Ovary (tissue), 9 donors: Measurements from ENCODE around the gene OR10A3. TPM values are rescaled to one million over a fixed set of nuclear protein-coding genes. Genes with fewer than 3 reads are reported as not detected.

Experiments
- DNase-seq, 5 donors: peaks; one replicate each; pipeline ENCODE4 v3.0.0-alpha.2; 2019 to 2020
- H3K27ac ChIP-seq, 2 donors: fragments of 200-600 bp; one replicate each; pipeline versions ENCODE4 v1.5.1 to v1.8.0; 2019 to 2022
- H3K27me3 ChIP-seq: fragments of 200-600 bp; one replicate; pipeline ENCODE4 v1.8.0; 2022
- H3K36me3 ChIP-seq: fragments of 200-600 bp; sonication (generic); one replicate; pipeline ENCODE4 v1.5.1; 2019
- H3K4me1 ChIP-seq: one replicate; pipeline ENCODE4 v1.8.1; 2013; ENCODE audit warnings: mild to moderate bottlenecking, moderate library complexity; ENCODE audit not compliant: insufficient read depth
- H3K4me3 ChIP-seq: fragments of 200-600 bp; sonication (generic); one replicate; pipeline ENCODE4 v1.5.1; 2017
- H3K9me3 ChIP-seq, 2 donors: fragments of 200-600 bp in 1 of 2; sonication (generic) in 1 of 2; one replicate each; pipeline versions ENCODE4 v1.5.1 to v1.8.1; 2013 to 2019; ENCODE audit warnings: mild to moderate bottlenecking in 1 of 2, moderate library complexity in 1 of 2
- CTCF ChIP-seq, 3 donors: fragments of 450-650 bp in 2 of 3; fragments of 200-600 bp in 1 of 3; IDR thresholded peaks; one replicate each; pipeline versions ENCODE4 v1.5.1 to v1.8.0; 2016 to 2022; ENCODE audit warnings: antibody characterized with exemption in 3 of 3, mild to moderate bottlenecking in 1 of 3
- EP300 ChIP-seq: sonication (generic); formaldehyde crosslinking; IDR thresholded peaks from one replicate; pipeline ENCODE4 v1.6.1; 2017; ENCODE audit warnings: antibody characterized with exemption
- POLR2A ChIP-seq: fragments of 450-650 bp; IDR thresholded peaks from one replicate; pipeline ENCODE4 v1.6.1; 2017; ENCODE audit warnings: antibody characterized with exemption, mild to moderate bottlenecking, moderate library complexity
- WGBS, 3 donors: extraction: QIAGEN DNeasy Blood & Tissue Kit in 1 of 3; methylation state at CpG; one replicate each; pipeline versions ENCODE4 v1.1.5 to v1.1.7; 2013 to 2017; 5-methylcytosine and 5-hydroxymethylcytosine counted together
- intact Hi-C, 4 donors: fragments of 100-400 bp; cut with DNase I; formaldehyde crosslinking; loops; one replicate each; pipeline versions ENCODE4 v1.11.0 to v1.15.1; 2022 to 2023
- polyA plus RNA-seq, 2 donors: library from polyadenylated mRNA; stranded (reverse); fragments of 200-250 nt in 1 of 2; fragments of 350-450 nt in 1 of 2; fragmentation: Illumina TruSeq in 1 of 2; extraction: RNeasy Lipid Tissue Mini Kit (QIAGEN cat#74804) in 1 of 2; gene quantifications; one replicate each; pipeline ENCODE4 v1.2.3, GENCODE V29; 2013 to 2014
- total RNA-seq, 7 donors: library from RNA; depleted of rRNA in 2 of 7; stranded (reverse); fragments of >200 nt in 2 of 7; fragmentation: NEBNext Ultra II Directional in 3 of 7; extraction: Animal tissue kit (Norgen Biotek cat#: 25700) in 3 of 7; gene quantifications; one replicate each; pipeline versions ENCODE4 v1.1.0 to v1.2.4, GENCODE V29; 2016 to 2023
- donor health status: DM: no; HTN: no; CAD: no; lungs with moderate emphysema.
- donor health status: DM: no; HTN: no; CAD: no.
- donor health status: Bipolar disorder and iron deficiency.
- donor health status: DM: yes; HTN: yes; CAD: no.
- donor health status: DM: no; HTN: no; CAD: no.
- donor health status: DM: yes; HTN: yes; CAD: no.

Gene OR10A3
- total and polyA plus RNA-seq, 9 donors: not detected

- no peak overlapping the region for H3K27ac ChIP-seq
- no peaks in the 10 kb centered on the region for H3K9me3 ChIP-seq
- H3K36me3 ChIP-seq: no peaks in the 10 kb centered on the region
- TF ChIP-seq EP300 (no peak), CTCF (IDR thresholded peaks at IDR 0.05) (no peak), POLR2A (no peak)
- no peaks in the 10 kb centered on the region for H3K27me3 ChIP-seq
- WGBS, 3 donors: 7 to 20% (median 7%) methylated on average over 4 of the region's 4 CpGs
- H3K4me3 ChIP-seq: no peak overlapping the region
- no peak for DNase-seq
- H3K4me1 ChIP-seq: no peaks in the 10 kb centered on the region
- intact Hi-C loops: no loop called here
These were observed 35.0 kb downstream of the OR10A3 start for GRCh38 chr11:7906481-7906880.

DNA sequence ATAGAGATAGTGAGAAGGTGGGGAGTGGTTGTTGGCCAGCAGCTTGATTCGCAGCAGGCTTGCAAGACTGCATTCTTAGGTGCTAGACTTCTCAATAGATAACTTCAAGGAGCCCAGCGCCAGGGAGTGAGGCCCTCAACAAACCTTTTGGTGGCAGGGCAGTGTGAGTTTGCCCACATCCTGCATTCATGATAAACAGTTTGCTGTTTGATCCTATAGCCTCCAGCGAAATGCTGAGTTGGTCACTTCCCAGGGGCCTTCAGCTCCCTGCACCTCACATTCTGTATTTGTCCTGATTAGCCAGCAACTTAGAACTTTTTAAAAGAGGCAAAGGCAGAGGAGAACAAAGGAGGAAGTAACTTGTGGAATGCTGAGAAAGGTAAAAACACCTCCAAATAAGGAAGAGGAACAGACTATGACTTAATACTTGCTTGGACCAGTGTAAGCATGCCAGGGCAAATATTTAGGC, 35.5 kb downstream of the OR10A3 start:
- Histone ChIP-seq H3K4me3 (no peak overlapping the region), H3K4me1 (no peaks in the 10 kb centered on the region), H3K36me3 (no peaks in the 10 kb centered on the region), H3K27me3 (no peaks in the 10 kb centered on the region), H3K9me3 (no peaks in the 10 kb centered on the region), H3K27ac (no peak overlapping the region)
- WGBS, 3 donors: 37 to 50% (median 45%) methylated on average over 3 of the region's 3 CpGs
- no peak for TF ChIP-seq CTCF (IDR thresholded peaks at IDR 0.05)
- TF ChIP-seq EP300: no peak
- no peak for TF ChIP-seq POLR2A
- DNase-seq: no peak
- intact Hi-C loops: no loop called here

DNA sequence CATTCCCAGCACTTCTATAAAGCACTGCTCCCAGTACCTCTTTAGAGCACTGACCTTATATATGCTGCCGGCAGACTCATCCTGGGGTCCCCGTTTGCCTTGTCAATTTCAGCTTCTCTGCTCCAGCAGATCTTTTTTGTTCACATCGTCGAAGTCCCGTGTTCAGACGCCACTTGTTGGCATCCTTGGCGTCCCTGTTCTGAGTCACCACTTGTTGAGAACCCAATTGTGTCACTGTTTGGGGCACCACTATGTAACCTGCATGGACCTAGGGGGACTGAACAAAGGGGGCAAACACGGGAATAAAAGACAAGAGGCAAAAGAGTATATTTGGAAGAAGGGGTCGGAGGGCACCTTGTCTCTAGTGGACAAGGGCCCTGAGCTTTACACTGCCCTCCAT, 36.0 kb downstream of the OR10A3 start:
- TF ChIP-seq POLR2A (no peak), CTCF (IDR thresholded peaks at IDR 0.05) (no peak), EP300 (no peak)
- Histone ChIP-seq H3K9me3 (no peaks in the 10 kb centered on the region), H3K27ac (no peak overlapping the region), H3K36me3 (no peaks in the 10 kb centered on the region), H3K4me1 (no peaks in the 10 kb centered on the region), H3K4me3 (no peak overlapping the region), H3K27me3 (no peaks in the 10 kb centered on the region)
- no peak for DNase-seq
- 69 to 79% (median 70%) methylated on average over 9 of the region's 9 CpGs for WGBS, 3 donors
- intact Hi-C loops: no loop called here

DNA sequence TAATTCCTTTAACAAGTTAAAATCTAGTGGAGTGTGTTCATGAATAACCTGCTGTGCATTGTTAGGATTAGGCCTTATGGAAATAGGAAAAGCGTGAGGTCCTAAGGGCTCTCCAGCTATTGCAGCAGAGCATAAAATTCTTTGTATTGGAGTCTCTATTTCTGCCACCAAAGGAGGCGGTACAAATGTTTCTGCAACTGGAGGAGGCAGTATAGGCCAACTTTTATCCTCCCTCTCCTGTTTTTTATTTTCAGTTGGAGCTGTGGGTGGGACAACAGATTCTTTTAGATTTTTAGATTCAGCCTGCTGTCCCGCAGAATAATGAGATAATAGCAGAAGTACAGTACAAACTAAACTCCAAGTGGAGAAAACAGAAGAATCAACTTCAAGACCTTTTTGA, 36.6 kb downstream of the OR10A3 start:
- Histone ChIP-seq H3K27ac (no peak overlapping the region), H3K4me3 (no peak overlapping the region), H3K36me3 (no peaks in the 10 kb centered on the region), H3K9me3 (no peaks in the 10 kb centered on the region), H3K27me3 (no peaks in the 10 kb centered on the region), H3K4me1 (no peaks in the 10 kb centered on the region)
- intact Hi-C loops: no loop called here
- TF ChIP-seq CTCF (IDR thresholded peaks at IDR 0.05): no peak
- no peak for TF ChIP-seq EP300
- TF ChIP-seq POLR2A: no peak
- 51 to 56% (median 56%) methylated on average over 3 of the region's 3 CpGs for WGBS, 3 donors
- no peak for DNase-seq
